Suprapubic skin (tissue), 4 donors: Measurements from ENCODE around the gene MNS1. TPM values are rescaled to one million over a fixed set of nuclear protein-coding genes. Genes with fewer than 3 reads are reported as not detected.
A peak's percentile ranks its signal among the peaks of the same experiment; 100 is the strongest.
"Not testable (repeated sequence)": the region's sequence is repeated elsewhere in the genome, so short reads cannot be mapped to it uniquely, and the experiment has no call there.

Experiments
- DNase-seq, 2 donors: peaks; one replicate each; pipeline ENCODE4 v3.0.0-alpha.2; 2019; ENCODE audit warnings: low spot score in 2 of 2
- H3K27ac ChIP-seq: fragments of 200-600 bp; sonication (generic); one replicate; pipeline ENCODE4 v1.5.1; 2019
- H3K27me3 ChIP-seq: fragments of 200-600 bp; sonication (generic); one replicate; pipeline ENCODE4 v1.5.1; 2019
- H3K36me3 ChIP-seq: fragments of 200-600 bp; sonication (generic); one replicate; pipeline ENCODE4 v1.5.1; 2019
- H3K4me1 ChIP-seq: fragments of 200-600 bp; sonication (generic); one replicate; pipeline ENCODE4 v1.5.1; 2019
- H3K4me3 ChIP-seq: fragments of 200-600 bp; sonication (generic); one replicate; pipeline ENCODE4 v1.5.1; 2019; ENCODE audit warnings: mild to moderate bottlenecking
- H3K9me3 ChIP-seq: fragments of 200-600 bp; sonication (generic); one replicate; pipeline ENCODE4 v1.5.1; 2019
- CTCF ChIP-seq, 2 donors: fragments of 200-600 bp in 1 of 2; fragments of 450-650 bp in 1 of 2; sonication (generic) in 1 of 2; IDR thresholded peaks; one replicate each; pipeline ENCODE4 v1.5.1; 2016 to 2019; ENCODE audit warnings: antibody characterized with exemption in 2 of 2, mild to moderate bottlenecking in 1 of 2, moderate library complexity in 1 of 2
- EP300 ChIP-seq: sonication (generic); formaldehyde crosslinking; IDR thresholded peaks from one replicate; pipeline ENCODE4 v1.6.1; 2017; ENCODE audit warnings: antibody characterized with exemption
- POLR2A ChIP-seq, 2 donors: fragments of 450-650 bp; IDR thresholded peaks; one replicate each; pipeline ENCODE4 v1.6.1; 2017; ENCODE audit warnings: antibody characterized with exemption in 2 of 2, mild to moderate bottlenecking in 2 of 2, moderate library complexity in 2 of 2
- POLR2AphosphoS5 ChIP-seq, 3 donors: sonication (generic); formaldehyde crosslinking; IDR thresholded peaks; one replicate each; pipeline ENCODE4 v1.6.1; 2017; ENCODE audit warnings: antibody characterized with exemption in 3 of 3
- WGBS: methylation state at CpG from one replicate; pipeline ENCODE4 v1.1.5; 2018; 5-methylcytosine and 5-hydroxymethylcytosine counted together
- total RNA-seq, 4 donors: library from RNA; depleted of rRNA; stranded (reverse); fragments of >200 nt; gene quantifications; one replicate each; pipeline ENCODE4 v1.1.0, GENCODE V29; 2016

MNS1 gene
- total RNA-seq, 4 donors from 2014 or later, result 0.23 to 1.6 TPM; not detected in 2

GRCh38 chr15:56492236-56492635 lies 27.3 kb upstream of the MNS1 start:
- H3K4me3 ChIP-seq, result no peak overlapping the region
- peaks cover 6% of the 10 kb centered on the region for H3K4me1 ChIP-seq
- TF ChIP-seq POLR2A (IDR thresholded peaks at IDR 0.05) (no peak), POLR2AphosphoS5 (IDR thresholded peaks at IDR 0.05) (no peak), EP300 (no peak), CTCF (IDR thresholded peaks at IDR 0.05) (no peak)
- no peaks in the 10 kb centered on the region for H3K36me3 ChIP-seq
- 92% methylated on average over 3 of the region's 3 CpGs for WGBS
- no peak for DNase-seq
- no peaks in the 10 kb centered on the region for H3K9me3 ChIP-seq
- H3K27me3 ChIP-seq, result no peaks in the 10 kb centered on the region
- H3K27ac ChIP-seq, result no peak overlapping the region

GRCh38 chr15:56491110-56491722 lies 26.3 kb upstream of the MNS1 start:
- 41% methylated on average over 5 of the region's 5 CpGs for whole genome bisulfite sequencing
- DNase-seq, result no peak

GRCh38 chr15:56490461-56490860 lies 25.5 kb upstream of the MNS1 start:
- Histone ChIP-seq H3K4me3 (no peak overlapping the region), H3K27ac (no peak overlapping the region), H3K4me1 (no peaks in the 10 kb centered on the region), H3K36me3 (no peaks in the 10 kb centered on the region), H3K27me3 (no peaks in the 10 kb centered on the region), H3K9me3 (no peaks in the 10 kb centered on the region)
- TF ChIP-seq EP300 (no peak), CTCF (IDR thresholded peaks at IDR 0.05) (no peak), POLR2A (IDR thresholded peaks at IDR 0.05) (no peak), POLR2AphosphoS5 (IDR thresholded peaks at IDR 0.05) (no peak)
- WGBS, result 94% methylated on average over 1 of the region's 1 CpG
- no peak for DNase-seq

More at GRCh38 chr15:56491110-56491722, 26.3 kb upstream of the MNS1 start:
- no peaks in the 10 kb centered on the region for H3K27me3 ChIP-seq
- H3K27ac ChIP-seq, result no peak overlapping the region
- H3K9me3 ChIP-seq, result no peaks in the 10 kb centered on the region
- H3K4me3 ChIP-seq, result no peak overlapping the region
- no peaks in the 10 kb centered on the region for H3K4me1 ChIP-seq
- peak; percentile 39 to 86 for TF ChIP-seq CTCF (IDR thresholded peaks at IDR 0.05)
- no peak for TF ChIP-seq POLR2AphosphoS5 (IDR thresholded peaks at IDR 0.05)
- no peaks in the 10 kb centered on the region for H3K36me3 ChIP-seq

- not testable (repeated sequence) for DNase-seq, H3K4me1 ChIP-seq, H3K36me3 ChIP-seq, H3K27me3 ChIP-seq, H3K27ac ChIP-seq, H3K9me3 ChIP-seq, H3K4me3 ChIP-seq
- 95% methylated on average over 2 of the region's 2 CpGs for WGBS
Observed at GRCh38 chr15:56486206-56486605, 21.3 kb upstream of the MNS1 start.

- H3K27me3 ChIP-seq, H3K27ac ChIP-seq, H3K4me3 ChIP-seq, H3K36me3 ChIP-seq, H3K4me1 ChIP-seq, H3K9me3 ChIP-seq, DNase-seq: not testable (repeated sequence)
- 100% methylated on average over 3 of the region's 3 CpGs for WGBS
Observed at GRCh38 chr15:56485426-56485825, 20.5 kb upstream of the MNS1 start.

GRCh38 chr15:56484287-56484686 lies 19.4 kb upstream of the MNS1 start:
- DNase-seq, result no peak
- 81% methylated on average over 2 of the region's 2 CpGs for WGBS
- no peak overlapping the region for H3K4me3 ChIP-seq
- H3K36me3 ChIP-seq, result no peaks in the 10 kb centered on the region
- H3K4me1 ChIP-seq, result no peaks in the 10 kb centered on the region
- no peak for TF ChIP-seq POLR2A (IDR thresholded peaks at IDR 0.05)
- no peak for TF ChIP-seq EP300
- TF ChIP-seq POLR2AphosphoS5 (IDR thresholded peaks at IDR 0.05), result no peak
- TF ChIP-seq CTCF (IDR thresholded peaks at IDR 0.05), result no peak
- H3K9me3 ChIP-seq, result no peaks in the 10 kb centered on the region
- no peak overlapping the region for H3K27ac ChIP-seq
- no peaks in the 10 kb centered on the region for H3K27me3 ChIP-seq
